ENCODE results near the gene KDM4B. TPM values are rescaled to one million over a fixed set of nuclear protein-coding genes. Genes with fewer than 3 reads are reported as not detected.

KDM4B gene
- total and polyA plus RNA-seq, 4 donors: 3.2 to 19.7 (median 12.9) TPM

DNA sequence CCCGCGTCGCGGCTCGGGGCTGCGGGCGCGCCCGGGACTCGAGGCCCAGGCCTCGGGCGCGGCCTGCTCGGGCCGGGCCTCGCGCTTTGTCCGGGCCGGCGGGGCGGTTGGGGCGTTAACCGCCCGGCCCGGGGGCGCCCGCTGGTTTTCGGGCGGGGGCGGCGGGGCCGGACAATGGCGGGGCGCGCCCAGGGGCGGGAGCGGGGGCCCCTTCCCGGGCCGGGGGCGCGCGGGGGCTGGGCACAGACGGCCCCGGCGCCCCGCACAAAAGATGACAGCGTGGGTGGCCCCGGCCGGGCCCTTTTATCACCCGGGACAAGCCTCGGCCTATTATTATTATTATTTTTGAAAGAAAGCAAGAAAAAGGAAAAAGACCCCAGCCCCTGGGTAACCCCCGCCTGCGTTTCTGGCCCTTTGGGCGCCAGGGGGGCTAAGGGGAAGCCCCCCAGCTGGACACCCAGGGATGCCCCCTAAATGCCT, 419 bp downstream of the KDM4B start:
- Histone ChIP-seq H3K36me3 (ENCODE audit: control insufficient read depth in 4 of 4, insufficient read depth in 3 of 4, low read depth in 1 of 4, low read length in 3 of 4) (no peaks in the 10 kb centered on the region), H3K27me3 (ENCODE audit: control insufficient read depth in 4 of 4, insufficient read depth in 4 of 4, low read length in 3 of 4) (no peaks in the 10 kb centered on the region), H3K9ac (ENCODE audit: low read depth in 1 of 2, low read length in 2 of 2) (peak overlapping the region; percentile 58 to 69), H3K9me3 (ENCODE audit: control insufficient read depth in 4 of 4, low read length in 3 of 4) (no peaks in the 10 kb centered on the region), H3K4me1 (ENCODE audit: control insufficient read depth in 4 of 4, insufficient read depth in 4 of 4, low read length in 3 of 4) (peaks cover 11 to 41% (median 34%) of the 10 kb centered on the region in 4 donors), H3K4me3 (ENCODE audit: low read depth in 1 of 3, low read length in 3 of 3) (peak overlapping the region; percentile 67 to 87 (median 80)), H3K27ac (ENCODE audit: low read depth in 1 of 2, low read length in 2 of 2) (peak overlapping the region; percentile 23 to 80)
- TF ChIP-seq, protein P1, sequence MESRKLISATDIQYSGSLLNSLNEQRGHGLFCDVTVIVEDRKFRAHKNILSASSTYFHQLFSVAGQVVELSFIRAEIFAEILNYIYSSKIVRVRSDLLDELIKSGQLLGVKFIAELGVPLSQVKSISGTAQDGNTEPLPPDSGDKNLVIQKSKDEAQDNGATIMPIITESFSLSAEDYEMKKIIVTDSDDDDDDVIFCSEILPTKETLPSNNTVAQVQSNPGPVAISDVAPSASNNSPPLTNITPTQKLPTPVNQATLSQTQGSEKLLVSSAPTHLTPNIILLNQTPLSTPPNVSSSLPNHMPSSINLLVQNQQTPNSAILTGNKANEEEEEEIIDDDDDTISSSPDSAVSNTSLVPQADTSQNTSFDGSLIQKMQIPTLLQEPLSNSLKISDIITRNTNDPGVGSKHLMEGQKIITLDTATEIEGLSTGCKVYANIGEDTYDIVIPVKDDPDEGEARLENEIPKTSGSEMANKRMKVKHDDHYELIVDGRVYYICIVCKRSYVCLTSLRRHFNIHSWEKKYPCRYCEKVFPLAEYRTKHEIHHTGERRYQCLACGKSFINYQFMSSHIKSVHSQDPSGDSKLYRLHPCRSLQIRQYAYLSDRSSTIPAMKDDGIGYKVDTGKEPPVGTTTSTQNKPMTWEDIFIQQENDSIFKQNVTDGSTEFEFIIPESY (IDR thresholded peaks at IDR 0.05): no peak
- TF ChIP-seq SP1 (IDR thresholded peaks at IDR 0.05) (no peak), TAF1 (conservative IDR thresholded peaks at IDR 0.05) (no peak), RXRA (IDR thresholded peaks at IDR 0.05) (no peak)
- TF ChIP-seq, protein P2, sequence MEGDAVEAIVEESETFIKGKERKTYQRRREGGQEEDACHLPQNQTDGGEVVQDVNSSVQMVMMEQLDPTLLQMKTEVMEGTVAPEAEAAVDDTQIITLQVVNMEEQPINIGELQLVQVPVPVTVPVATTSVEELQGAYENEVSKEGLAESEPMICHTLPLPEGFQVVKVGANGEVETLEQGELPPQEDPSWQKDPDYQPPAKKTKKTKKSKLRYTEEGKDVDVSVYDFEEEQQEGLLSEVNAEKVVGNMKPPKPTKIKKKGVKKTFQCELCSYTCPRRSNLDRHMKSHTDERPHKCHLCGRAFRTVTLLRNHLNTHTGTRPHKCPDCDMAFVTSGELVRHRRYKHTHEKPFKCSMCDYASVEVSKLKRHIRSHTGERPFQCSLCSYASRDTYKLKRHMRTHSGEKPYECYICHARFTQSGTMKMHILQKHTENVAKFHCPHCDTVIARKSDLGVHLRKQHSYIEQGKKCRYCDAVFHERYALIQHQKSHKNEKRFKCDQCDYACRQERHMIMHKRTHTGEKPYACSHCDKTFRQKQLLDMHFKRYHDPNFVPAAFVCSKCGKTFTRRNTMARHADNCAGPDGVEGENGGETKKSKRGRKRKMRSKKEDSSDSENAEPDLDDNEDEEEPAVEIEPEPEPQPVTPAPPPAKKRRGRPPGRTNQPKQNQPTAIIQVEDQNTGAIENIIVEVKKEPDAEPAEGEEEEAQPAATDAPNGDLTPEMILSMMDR (IDR thresholded peaks at IDR 0.05; ENCODE audit: low read depth, low read length, missing input control): no peak
- WGBS: under 1% methylated on average over 54 of the region's 54 CpGs
- no peak for DNase-seq (ENCODE audit: low spot score)

DNA sequence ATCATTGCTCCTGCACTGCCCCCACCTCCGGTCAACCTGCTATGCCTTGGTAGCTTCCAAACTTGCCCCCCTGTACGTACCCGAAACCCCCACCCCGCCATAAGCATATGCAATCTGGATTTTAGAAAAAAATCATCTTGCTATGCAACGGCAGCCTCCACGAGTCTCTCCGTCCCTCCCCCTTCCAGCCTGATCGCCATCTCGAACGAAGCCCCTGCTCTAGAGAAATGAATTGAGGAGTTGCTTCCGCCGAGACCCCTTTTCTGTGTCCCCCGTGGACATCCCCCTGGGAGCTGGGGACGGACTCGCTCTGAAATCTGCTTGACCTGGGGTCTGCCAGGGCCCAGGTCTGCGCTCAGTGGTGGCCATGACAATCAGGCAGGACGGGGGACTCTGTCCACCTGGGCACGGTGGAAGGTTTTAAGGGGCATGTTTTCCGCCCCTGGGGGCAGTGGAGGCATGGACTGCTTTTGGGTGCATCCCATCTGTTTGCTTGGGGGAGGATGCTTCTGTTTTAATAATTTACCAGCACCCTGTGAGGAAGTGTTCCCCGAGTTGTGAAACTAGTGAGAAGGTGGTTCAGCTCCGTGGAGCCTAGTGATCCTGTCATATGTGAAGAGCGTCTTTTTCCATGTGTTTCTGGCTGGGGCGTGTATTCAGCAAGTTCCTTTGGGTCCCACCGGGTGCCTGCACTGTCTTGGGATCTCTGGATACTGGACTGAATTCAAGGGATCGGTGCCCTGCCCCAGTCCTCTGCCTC, 1.0 kb downstream of the KDM4B start:
- peak; percentile 9 to 61 for TF ChIP-seq RXRA (IDR thresholded peaks at IDR 0.05)
- peak; percentile 77 to 86 for TF ChIP-seq HNF4A (conservative IDR thresholded peaks at IDR 0.05)
- TF ChIP-seq, protein P3, sequence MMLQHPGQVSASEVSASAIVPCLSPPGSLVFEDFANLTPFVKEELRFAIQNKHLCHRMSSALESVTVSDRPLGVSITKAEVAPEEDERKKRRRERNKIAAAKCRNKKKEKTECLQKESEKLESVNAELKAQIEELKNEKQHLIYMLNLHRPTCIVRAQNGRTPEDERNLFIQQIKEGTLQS (IDR thresholded peaks at IDR 0.05): no peak
- TF ChIP-seq, protein P2 (IDR thresholded peaks at IDR 0.05; ENCODE audit: low read depth, low read length, missing input control): no peak
- TF ChIP-seq, protein P4, sequence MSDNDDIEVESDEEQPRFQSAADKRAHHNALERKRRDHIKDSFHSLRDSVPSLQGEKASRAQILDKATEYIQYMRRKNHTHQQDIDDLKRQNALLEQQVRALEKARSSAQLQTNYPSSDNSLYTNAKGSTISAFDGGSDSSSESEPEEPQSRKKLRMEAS (IDR thresholded peaks at IDR 0.05): peak; percentile 44
- no peak for TF ChIP-seq HNF4G (IDR thresholded peaks at IDR 0.05)
- TF ChIP-seq FOXA1 (IDR thresholded peaks at IDR 0.05): no peak
- no peak for TF ChIP-seq EGR1 (IDR thresholded peaks at IDR 0.05; ENCODE audit: low read depth in 2 of 2)
- TF ChIP-seq NR2F2 (IDR thresholded peaks at IDR 0.05): no peak
- TF ChIP-seq, protein P1 (IDR thresholded peaks at IDR 0.05): no peak
- peak; percentile 18 for TF ChIP-seq SP1 (IDR thresholded peaks at IDR 0.05)
- TF ChIP-seq, protein P5, sequence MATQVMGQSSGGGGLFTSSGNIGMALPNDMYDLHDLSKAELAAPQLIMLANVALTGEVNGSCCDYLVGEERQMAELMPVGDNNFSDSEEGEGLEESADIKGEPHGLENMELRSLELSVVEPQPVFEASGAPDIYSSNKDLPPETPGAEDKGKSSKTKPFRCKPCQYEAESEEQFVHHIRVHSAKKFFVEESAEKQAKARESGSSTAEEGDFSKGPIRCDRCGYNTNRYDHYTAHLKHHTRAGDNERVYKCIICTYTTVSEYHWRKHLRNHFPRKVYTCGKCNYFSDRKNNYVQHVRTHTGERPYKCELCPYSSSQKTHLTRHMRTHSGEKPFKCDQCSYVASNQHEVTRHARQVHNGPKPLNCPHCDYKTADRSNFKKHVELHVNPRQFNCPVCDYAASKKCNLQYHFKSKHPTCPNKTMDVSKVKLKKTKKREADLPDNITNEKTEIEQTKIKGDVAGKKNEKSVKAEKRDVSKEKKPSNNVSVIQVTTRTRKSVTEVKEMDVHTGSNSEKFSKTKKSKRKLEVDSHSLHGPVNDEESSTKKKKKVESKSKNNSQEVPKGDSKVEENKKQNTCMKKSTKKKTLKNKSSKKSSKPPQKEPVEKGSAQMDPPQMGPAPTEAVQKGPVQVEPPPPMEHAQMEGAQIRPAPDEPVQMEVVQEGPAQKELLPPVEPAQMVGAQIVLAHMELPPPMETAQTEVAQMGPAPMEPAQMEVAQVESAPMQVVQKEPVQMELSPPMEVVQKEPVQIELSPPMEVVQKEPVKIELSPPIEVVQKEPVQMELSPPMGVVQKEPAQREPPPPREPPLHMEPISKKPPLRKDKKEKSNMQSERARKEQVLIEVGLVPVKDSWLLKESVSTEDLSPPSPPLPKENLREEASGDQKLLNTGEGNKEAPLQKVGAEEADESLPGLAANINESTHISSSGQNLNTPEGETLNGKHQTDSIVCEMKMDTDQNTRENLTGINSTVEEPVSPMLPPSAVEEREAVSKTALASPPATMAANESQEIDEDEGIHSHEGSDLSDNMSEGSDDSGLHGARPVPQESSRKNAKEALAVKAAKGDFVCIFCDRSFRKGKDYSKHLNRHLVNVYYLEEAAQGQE (IDR thresholded peaks at IDR 0.05): no peak
- TF ChIP-seq FOXA2 (IDR thresholded peaks at IDR 0.05): no peak
- TF ChIP-seq JUND (IDR thresholded peaks at IDR 0.05): no peak
- no peak for TF ChIP-seq GABPA (IDR thresholded peaks at IDR 0.05 in 1 of 2, conservative IDR thresholded peaks at IDR 0.05 in 1 of 2)
- peak; percentile 89 for TF ChIP-seq YY1 (IDR thresholded peaks at IDR 0.05)
- TF ChIP-seq RAD21 (IDR thresholded peaks at IDR 0.05): no peak
- no peak for TF ChIP-seq TAF1 (conservative IDR thresholded peaks at IDR 0.05)
- no peaks in the 10 kb centered on the region for H3K36me3 ChIP-seq (ENCODE audit: control insufficient read depth in 4 of 4, insufficient read depth in 3 of 4, low read depth in 1 of 4, low read length in 3 of 4)
- H3K27me3 ChIP-seq (ENCODE audit: control insufficient read depth in 4 of 4, insufficient read depth in 4 of 4, low read length in 3 of 4): no peaks in the 10 kb centered on the region
- DNase-seq (ENCODE audit: low spot score): no peak
- peak overlapping the region; percentile 69 to 74 for H3K9ac ChIP-seq (ENCODE audit: low read depth in 1 of 2, low read length in 2 of 2)
- 3% methylated on average over 25 of the region's 25 CpGs for WGBS
- peak overlapping the region; percentile 67 to 87 (median 80) for H3K4me3 ChIP-seq (ENCODE audit: low read depth in 1 of 3, low read length in 3 of 3)
- H3K9me3 ChIP-seq (ENCODE audit: control insufficient read depth in 4 of 4, low read length in 3 of 4): no peaks in the 10 kb centered on the region
- peak overlapping the region; percentile 23 to 80 for H3K27ac ChIP-seq (ENCODE audit: low read depth in 1 of 2, low read length in 2 of 2)
- H3K4me1 ChIP-seq (ENCODE audit: control insufficient read depth in 4 of 4, insufficient read depth in 4 of 4, low read length in 3 of 4): peaks cover 13 to 46% (median 36%) of the 10 kb centered on the region in 4 donors
